C4-2B (cell line): ENCODE data around the gene SKAP2.

Experiments
- H3K27ac ChIP-seq: fragments of 450-650 bp; 2 replicates; pipeline ENCODE4 v1.5.1; 2017
- CTCF ChIP-seq: fragments of 450-650 bp; conservative IDR thresholded peaks from 2 replicates; pipeline ENCODE4 v1.5.1; 2017; ENCODE audit warnings: mild to moderate bottlenecking
- ZFX ChIP-seq: fragments of 450-650 bp; IDR thresholded peaks from 2 replicates; pipeline ENCODE4 v1.6.1; 2017

SKAP2 gene

GRCh38 chr7:26862834-26863233, 1.6 kb downstream of the SKAP2 start:
- TF ChIP-seq ZFX (no peak), CTCF (no peak)
- no peak overlapping the region for H3K27ac ChIP-seq

GRCh38 chr7:26861050-26861449, 3.3 kb downstream of the SKAP2 start:
- TF ChIP-seq CTCF (no peak), ZFX (no peak)
- no peak overlapping the region for H3K27ac ChIP-seq

- H3K27ac ChIP-seq, result no peak overlapping the region
- TF ChIP-seq ZFX (no peak), CTCF (peak; percentile 70)
These were observed 4.0 kb downstream of the SKAP2 start for GRCh38 chr7:26860361-26860760.

- TF ChIP-seq ZFX (no peak), CTCF (no peak)
These were observed 4.7 kb downstream of the SKAP2 start for GRCh38 chr7:26859720-26860119.

GRCh38 chr7:26858735-26859134, 5.7 kb downstream of the SKAP2 start:
- H3K27ac ChIP-seq, result no peak overlapping the region
- no peak for TF ChIP-seq ZFX
- TF ChIP-seq CTCF, result no peak

More at GRCh38 chr7:26859720-26860119, 4.7 kb downstream of the SKAP2 start:
- no peak overlapping the region for H3K27ac ChIP-seq

GRCh38 chr7:26858241-26858715, 6.1 kb downstream of the SKAP2 start:
- H3K27ac ChIP-seq, result no peak overlapping the region
- TF ChIP-seq CTCF, result no peak
- TF ChIP-seq ZFX, result no peak

GRCh38 chr7:26857506-26858240, 6.7 kb downstream of the SKAP2 start:
- no peak for TF ChIP-seq ZFX
- no peak for TF ChIP-seq CTCF
- H3K27ac ChIP-seq, result no peak overlapping the region
